GM23338 (cell line): Measurements from ENCODE around the gene VAV3. TPM values are rescaled to one million over a fixed set of nuclear protein-coding genes. Genes with fewer than 3 reads are reported as not detected.

ENCODE experiments used
- ATAC-seq: fragments of 200-7000 bp; cut with Tn5 transposase; 3 replicates; pipeline ENCODE4 v1.9.1; 2020
- DNase-seq: peaks from one replicate; pipeline ENCODE4 v3.0.0-alpha.2; 2015; ENCODE audit warnings: low spot score
- H2AFZ ChIP-seq: fragments of 200-600 bp; sonication (generic); 2 replicates; pipeline ENCODE4 v1.8.0; 2016; ENCODE audit warnings: antibody characterized with exemption, mild to moderate bottlenecking, moderate library complexity
- H3F3A ChIP-seq: fragments of 200-600 bp; sonication (generic); replicated peaks from 2 replicates; pipeline ENCODE4 v1.8.0; 2017; ENCODE audit warnings: antibody characterized with exemption, mixed run types, low read depth
- H3K27ac ChIP-seq: fragments of 200-600 bp; sonication (generic); 2 replicates; pipeline ENCODE4 v1.6.1; 2016; ENCODE audit warnings: low read depth
- H3K27me3 ChIP-seq: fragments of 200-600 bp; sonication (generic); 2 replicates; pipeline ENCODE4 v1.8.0; 2016; ENCODE audit warnings: mild to moderate bottlenecking, mixed run types, moderate library complexity; ENCODE audit not compliant: insufficient read depth
- H3K36me3 ChIP-seq: fragments of 200-600 bp; sonication (generic); 2 replicates; pipeline ENCODE4 v1.8.0; 2016; ENCODE audit warnings: mild to moderate bottlenecking; ENCODE audit not compliant: insufficient read depth
- H3K4me1 ChIP-seq: fragments of 200-600 bp; sonication (generic); 2 replicates; pipeline ENCODE4 v1.8.0; 2016; ENCODE audit warnings: mild to moderate bottlenecking, moderate library complexity; ENCODE audit not compliant: insufficient read depth
- H3K4me2 ChIP-seq: fragments of 200-600 bp; sonication (generic); 2 replicates; pipeline ENCODE4 v1.7.1; 2017; ENCODE audit warnings: mixed run types
- H3K4me3 ChIP-seq: fragments of 200-600 bp; sonication (generic); 2 replicates; pipeline ENCODE4 v1.6.1; 2016; ENCODE audit warnings: mixed run types
- H3K79me2 ChIP-seq: fragments of 200-600 bp; sonication (generic); replicated peaks from 2 replicates; pipeline ENCODE4 v1.8.0; 2017; ENCODE audit warnings: mild to moderate bottlenecking; ENCODE audit not compliant: insufficient read depth
- H3K9me2 ChIP-seq: fragments of 200-600 bp; sonication (generic); 2 replicates; pipeline ENCODE4 v1.8.0; 2017; ENCODE audit not compliant: insufficient read depth
- H4K20me1 ChIP-seq: fragments of 200-600 bp; sonication (generic); replicated peaks from 2 replicates; pipeline ENCODE4 v1.8.0; 2017; ENCODE audit warnings: mild to moderate bottlenecking; ENCODE audit not compliant: insufficient read depth
- H3K27ac Mint-ChIP-seq: 2 replicates; pipeline ENCODE4 v1.8.0; 2020; ENCODE audit warnings: inconsistent platforms, mild to moderate bottlenecking, moderate library complexity, mixed read lengths
- H3K27me3 Mint-ChIP-seq: 3 replicates; pipeline ENCODE4 v1.8.0; 2022; ENCODE audit warnings: low read depth, mild to moderate bottlenecking, moderate library complexity, mixed read lengths, inconsistent platforms; ENCODE audit not compliant: insufficient read depth, poor library complexity
- H3K36me3 Mint-ChIP-seq: 3 replicates; pipeline ENCODE4 v1.8.0; 2021; ENCODE audit warnings: low read depth, mild to moderate bottlenecking, inconsistent platforms, moderate library complexity, mixed read lengths
- H3K4me1 Mint-ChIP-seq: 3 replicates; pipeline ENCODE4 v1.8.0; 2020; ENCODE audit warnings: mild to moderate bottlenecking, inconsistent platforms, mixed read lengths
- H3K4me3 Mint-ChIP-seq: 3 replicates; pipeline ENCODE4 v1.8.0; 2021; ENCODE audit warnings: moderate library complexity, mild to moderate bottlenecking, inconsistent platforms, mixed read lengths
- H3K9me3 Mint-ChIP-seq: 3 replicates; pipeline ENCODE4 v1.8.0; 2020; ENCODE audit warnings: moderate library complexity, mild to moderate bottlenecking, inconsistent platforms, mixed read lengths
- CREB1 ChIP-seq: fragments of 250-450 bp; sonication (Bioruptor Pico); IDR thresholded peaks from 2 replicates; pipeline ENCODE4 v1.5.0; 2020; ENCODE audit warnings: low read depth, mild to moderate bottlenecking, moderate library complexity
- EZH2 ChIP-seq: fragments of 200-600 bp; sonication (generic); IDR thresholded peaks from one replicate; pipeline ENCODE4 v1.8.0; 2017; ENCODE audit warnings: antibody characterized with exemption, mild to moderate bottlenecking, low read depth; ENCODE audit not compliant: unreplicated experiment
- EZH2phosphoT487 ChIP-seq: fragments of 200-600 bp; sonication (generic); IDR thresholded peaks from one replicate; pipeline ENCODE4 v1.8.1; 2018; ENCODE audit warnings: antibody characterized with exemption; ENCODE audit not compliant: unreplicated experiment
- JUNB ChIP-seq: IDR thresholded peaks from one replicate; pipeline ENCODE4 v1.6.1; 2016; ENCODE audit warnings: antibody characterized with exemption; ENCODE audit not compliant: unreplicated experiment
- NANOG ChIP-seq: IDR thresholded peaks from 2 replicates; pipeline ENCODE4 v1.6.1; 2016; ENCODE audit warnings: antibody characterized with exemption, borderline replicate concordance
- POLR2AphosphoS5 ChIP-seq: IDR thresholded peaks from 2 replicates; pipeline ENCODE4 v1.6.1; 2016; ENCODE audit warnings: antibody characterized with exemption, low read depth
- STAT1 ChIP-seq: IDR thresholded peaks from one replicate; pipeline ENCODE4 v1.6.1; 2016; ENCODE audit warnings: antibody characterized with exemption; ENCODE audit not compliant: unreplicated experiment
- ZNF114 ChIP-seq: fragments of 250-450 bp; sonication (Bioruptor Pico); IDR thresholded peaks from 2 replicates; pipeline ENCODE4 v1.5.0; 2020; ENCODE audit warnings: mild to moderate bottlenecking, moderate library complexity
- ZNF331 ChIP-seq: fragments of 250-450 bp; sonication (Bioruptor Pico); IDR thresholded peaks from 2 replicates; pipeline ENCODE4 v1.5.0; 2020; ENCODE audit warnings: low read depth, mild to moderate bottlenecking, moderate library complexity
- polyA plus RNA-seq: library from polyadenylated mRNA; unstranded; fragments of >200 nt; fragmentation: Nextera tagmentation; extraction: Ambion mirVana; gene quantifications from 2 replicates; pipeline ENCODE4 v1.2.1, GENCODE V29; 2016
- total RNA-seq: library from RNA; depleted of rRNA; stranded (reverse); fragments of >200 nt; shearing (Covaris generic); gene quantifications from 2 replicates; pipeline ENCODE4 v1.2.3, GENCODE V29; 2014
- TF ChIP-seq, protein P1 (sequence below): IDR thresholded peaks from one replicate; pipeline ENCODE4 v1.6.1; 2018; ENCODE audit warnings: antibody characterized with exemption; ENCODE audit not compliant: unreplicated experiment
- TF ChIP-seq, protein P2 (sequence below): IDR thresholded peaks from 2 replicates; pipeline ENCODE4 v1.6.1; 2016; ENCODE audit warnings: antibody characterized with exemption
- TF ChIP-seq, protein P3 (sequence below), 2 experiments: fragments of 200-600 bp in 1 of 2; sonication (generic) in 1 of 2; conservative IDR thresholded peaks; 2 replicates each; pipeline versions ENCODE4 v1.5.1 to v1.6.1; 2016 to 2017; ENCODE audit warnings: antibody characterized with exemption in 2 of 2, low read depth in 2 of 2, mild to moderate bottlenecking in 2 of 2, moderate library complexity in 1 of 2

The VAV3 gene
- total and polyA plus RNA-seq, 2 experiments from 2014 or later: 3.0 to 11.3 TPM

DNA sequence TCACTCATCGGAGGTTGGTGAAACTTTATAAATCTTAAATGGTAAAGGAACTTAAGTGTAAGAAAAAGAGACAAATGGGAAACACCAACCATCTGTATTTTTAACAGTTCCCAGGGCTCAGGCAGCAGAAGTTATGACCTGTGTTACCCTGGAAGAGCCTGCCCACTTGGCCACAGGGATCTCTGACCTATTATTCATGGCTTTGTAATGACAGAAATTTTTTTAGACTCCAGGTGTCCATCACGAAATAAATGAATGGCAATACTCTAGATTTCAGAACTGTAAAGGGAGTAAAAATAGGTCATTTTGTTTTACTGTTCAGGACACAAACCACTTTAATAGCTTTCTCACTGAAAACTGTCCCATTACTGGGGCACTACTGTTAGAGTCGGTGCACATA lies 389.8 kb downstream of the VAV3 start:
- no peaks in the 10 kb centered on the region for H3K27me3 ChIP-seq
- ATAC-seq: no peak
- no peaks in the 10 kb centered on the region for H4K20me1 ChIP-seq
- no peak for DNase-seq
- H2AFZ ChIP-seq: no peak overlapping the region
- no peaks in the 10 kb centered on the region for H3K4me1 Mint-ChIP-seq
- no peaks in the 10 kb centered on the region for H3K4me1 ChIP-seq
- H3F3A ChIP-seq: no peaks in the 10 kb centered on the region
- H3K4me3 ChIP-seq: no peak overlapping the region
- H3K27ac Mint-ChIP-seq: no peak overlapping the region
- H3K9me2 ChIP-seq: no peaks in the 10 kb centered on the region
- TF ChIP-seq STAT1 (no peak), JUNB (no peak), EZH2phosphoT487 (no peak), ZNF114 (CRISPR knock-in tag) (no peak), CREB1 (no peak)
- TF ChIP-seq, protein P1, sequence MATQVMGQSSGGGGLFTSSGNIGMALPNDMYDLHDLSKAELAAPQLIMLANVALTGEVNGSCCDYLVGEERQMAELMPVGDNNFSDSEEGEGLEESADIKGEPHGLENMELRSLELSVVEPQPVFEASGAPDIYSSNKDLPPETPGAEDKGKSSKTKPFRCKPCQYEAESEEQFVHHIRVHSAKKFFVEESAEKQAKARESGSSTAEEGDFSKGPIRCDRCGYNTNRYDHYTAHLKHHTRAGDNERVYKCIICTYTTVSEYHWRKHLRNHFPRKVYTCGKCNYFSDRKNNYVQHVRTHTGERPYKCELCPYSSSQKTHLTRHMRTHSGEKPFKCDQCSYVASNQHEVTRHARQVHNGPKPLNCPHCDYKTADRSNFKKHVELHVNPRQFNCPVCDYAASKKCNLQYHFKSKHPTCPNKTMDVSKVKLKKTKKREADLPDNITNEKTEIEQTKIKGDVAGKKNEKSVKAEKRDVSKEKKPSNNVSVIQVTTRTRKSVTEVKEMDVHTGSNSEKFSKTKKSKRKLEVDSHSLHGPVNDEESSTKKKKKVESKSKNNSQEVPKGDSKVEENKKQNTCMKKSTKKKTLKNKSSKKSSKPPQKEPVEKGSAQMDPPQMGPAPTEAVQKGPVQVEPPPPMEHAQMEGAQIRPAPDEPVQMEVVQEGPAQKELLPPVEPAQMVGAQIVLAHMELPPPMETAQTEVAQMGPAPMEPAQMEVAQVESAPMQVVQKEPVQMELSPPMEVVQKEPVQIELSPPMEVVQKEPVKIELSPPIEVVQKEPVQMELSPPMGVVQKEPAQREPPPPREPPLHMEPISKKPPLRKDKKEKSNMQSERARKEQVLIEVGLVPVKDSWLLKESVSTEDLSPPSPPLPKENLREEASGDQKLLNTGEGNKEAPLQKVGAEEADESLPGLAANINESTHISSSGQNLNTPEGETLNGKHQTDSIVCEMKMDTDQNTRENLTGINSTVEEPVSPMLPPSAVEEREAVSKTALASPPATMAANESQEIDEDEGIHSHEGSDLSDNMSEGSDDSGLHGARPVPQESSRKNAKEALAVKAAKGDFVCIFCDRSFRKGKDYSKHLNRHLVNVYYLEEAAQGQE: no peak
- TF ChIP-seq, protein P2, sequence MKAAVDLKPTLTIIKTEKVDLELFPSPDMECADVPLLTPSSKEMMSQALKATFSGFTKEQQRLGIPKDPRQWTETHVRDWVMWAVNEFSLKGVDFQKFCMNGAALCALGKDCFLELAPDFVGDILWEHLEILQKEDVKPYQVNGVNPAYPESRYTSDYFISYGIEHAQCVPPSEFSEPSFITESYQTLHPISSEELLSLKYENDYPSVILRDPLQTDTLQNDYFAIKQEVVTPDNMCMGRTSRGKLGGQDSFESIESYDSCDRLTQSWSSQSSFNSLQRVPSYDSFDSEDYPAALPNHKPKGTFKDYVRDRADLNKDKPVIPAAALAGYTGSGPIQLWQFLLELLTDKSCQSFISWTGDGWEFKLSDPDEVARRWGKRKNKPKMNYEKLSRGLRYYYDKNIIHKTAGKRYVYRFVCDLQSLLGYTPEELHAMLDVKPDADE: no peak
- no peaks in the 10 kb centered on the region for H3K79me2 ChIP-seq
- H3K27me3 Mint-ChIP-seq: peaks cover 5% of the 10 kb centered on the region
- no peak overlapping the region for H3K4me3 Mint-ChIP-seq
- H3K36me3 Mint-ChIP-seq: no peaks in the 10 kb centered on the region
- H3K36me3 ChIP-seq: no peaks in the 10 kb centered on the region
- H3K27ac ChIP-seq: no peak overlapping the region
- no peaks in the 10 kb centered on the region for H3K9me3 Mint-ChIP-seq
- no peak overlapping the region for H3K4me2 ChIP-seq

DNA sequence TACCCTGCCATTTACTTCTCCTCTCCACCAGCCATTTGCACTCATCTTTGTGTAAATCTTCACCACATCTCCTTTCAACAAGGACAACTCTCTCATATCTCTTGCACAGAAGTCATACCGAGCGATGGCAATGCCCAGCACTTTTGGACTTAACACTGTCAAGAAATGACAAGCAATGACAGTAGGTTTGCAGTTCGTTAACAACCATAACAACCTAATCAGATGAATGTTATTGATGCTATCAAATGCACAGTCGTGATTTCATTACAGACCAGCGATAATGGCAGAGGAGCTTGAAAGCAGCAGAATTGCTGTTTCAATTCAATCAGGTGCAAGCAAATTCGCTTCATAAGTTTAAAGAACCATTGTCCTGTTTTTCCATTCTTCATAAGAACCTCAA lies 390.9 kb downstream of the VAV3 start:
- no peaks in the 10 kb centered on the region for H3K79me2 ChIP-seq
- no peaks in the 10 kb centered on the region for H3K9me2 ChIP-seq
- DNase-seq (no peak), ATAC-seq (no peak)
- H3K27ac Mint-ChIP-seq: no peak overlapping the region; the same call in 1 of the 2 replicates
- no peak overlapping the region for H3K4me3 Mint-ChIP-seq
- no peaks in the 10 kb centered on the region for H3K9me3 Mint-ChIP-seq
- no peaks in the 10 kb centered on the region for H3F3A ChIP-seq
- H3K4me2 ChIP-seq: no peak overlapping the region
- no peaks in the 10 kb centered on the region for H4K20me1 ChIP-seq
- H3K27ac ChIP-seq: no peak overlapping the region
- H3K36me3 Mint-ChIP-seq: no peaks in the 10 kb centered on the region
- H3K27me3 ChIP-seq: no peaks in the 10 kb centered on the region
- H3K4me1 ChIP-seq: no peaks in the 10 kb centered on the region
- H3K4me1 Mint-ChIP-seq: no peaks in the 10 kb centered on the region
- H3K4me3 ChIP-seq: no peak overlapping the region
- peaks cover 5% of the 10 kb centered on the region for H3K27me3 Mint-ChIP-seq
- no peaks in the 10 kb centered on the region for H3K36me3 ChIP-seq
- no peak overlapping the region for H2AFZ ChIP-seq
- TF ChIP-seq ZNF114 (CRISPR knock-in tag) (no peak), POLR2AphosphoS5 (no peak), EZH2phosphoT487 (no peak), STAT1 (no peak), ZNF331 (CRISPR knock-in tag) (no peak), CREB1 (no peak), EZH2 (no peak), NANOG (no peak)
- TF ChIP-seq, protein P1: no peak
- TF ChIP-seq, protein P3, sequence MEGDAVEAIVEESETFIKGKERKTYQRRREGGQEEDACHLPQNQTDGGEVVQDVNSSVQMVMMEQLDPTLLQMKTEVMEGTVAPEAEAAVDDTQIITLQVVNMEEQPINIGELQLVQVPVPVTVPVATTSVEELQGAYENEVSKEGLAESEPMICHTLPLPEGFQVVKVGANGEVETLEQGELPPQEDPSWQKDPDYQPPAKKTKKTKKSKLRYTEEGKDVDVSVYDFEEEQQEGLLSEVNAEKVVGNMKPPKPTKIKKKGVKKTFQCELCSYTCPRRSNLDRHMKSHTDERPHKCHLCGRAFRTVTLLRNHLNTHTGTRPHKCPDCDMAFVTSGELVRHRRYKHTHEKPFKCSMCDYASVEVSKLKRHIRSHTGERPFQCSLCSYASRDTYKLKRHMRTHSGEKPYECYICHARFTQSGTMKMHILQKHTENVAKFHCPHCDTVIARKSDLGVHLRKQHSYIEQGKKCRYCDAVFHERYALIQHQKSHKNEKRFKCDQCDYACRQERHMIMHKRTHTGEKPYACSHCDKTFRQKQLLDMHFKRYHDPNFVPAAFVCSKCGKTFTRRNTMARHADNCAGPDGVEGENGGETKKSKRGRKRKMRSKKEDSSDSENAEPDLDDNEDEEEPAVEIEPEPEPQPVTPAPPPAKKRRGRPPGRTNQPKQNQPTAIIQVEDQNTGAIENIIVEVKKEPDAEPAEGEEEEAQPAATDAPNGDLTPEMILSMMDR (conservative IDR thresholded peaks at IDR 0.05; ENCODE audit: low read depth in 2 of 2): no peak
